Small intestine (tissue), 7 donors: ENCODE results near the gene GPR12. TPM values are rescaled to one million over a fixed set of nuclear protein-coding genes. Genes with fewer than 3 reads are reported as not detected.
"Not testable (repeated sequence)": the region's sequence is repeated elsewhere in the genome, so short reads cannot be mapped to it uniquely, and the experiment has no call there.

ENCODE experiments used
- DNase-seq, 2 donors: peaks; one replicate each; pipeline versions ENCODE4 v3.0.0 to v3.0.0-alpha.2; 2013
- FAIRE-seq: peaks from 2 replicates; lab custom pipeline; 2012; peaks lifted over from hg19 to GRCh38; lab: Jason Lieb, UNC
- H3K27ac ChIP-seq, 3 donors: one replicate each; pipeline ENCODE4 v1.5.1; 2013; ENCODE audit warnings: low read length in 2 of 3, mild to moderate bottlenecking in 2 of 3, control low read depth in 1 of 3, inconsistent platforms in 1 of 3, low read depth in 1 of 3, moderate library complexity in 1 of 3
- H3K27me3 ChIP-seq, 3 donors: one replicate each; pipeline ENCODE4 v1.6.1; 2013; ENCODE audit warnings: low read length in 3 of 3, inconsistent platforms in 1 of 3; ENCODE audit not compliant: control insufficient read depth in 3 of 3, insufficient read depth in 3 of 3
- H3K36me3 ChIP-seq, 3 donors: one replicate each; pipeline ENCODE4 v1.6.1; 2013; ENCODE audit warnings: low read length in 3 of 3, inconsistent platforms in 1 of 3, low read depth in 1 of 3, mild to moderate bottlenecking in 1 of 3, moderate library complexity in 1 of 3; ENCODE audit not compliant: control insufficient read depth in 3 of 3, insufficient read depth in 2 of 3
- H3K4me1 ChIP-seq, 3 donors: one replicate each; pipeline ENCODE4 v1.6.1; 2013; ENCODE audit warnings: low read length in 2 of 3, inconsistent platforms in 1 of 3, low read depth in 1 of 3, mild to moderate bottlenecking in 1 of 3, moderate library complexity in 1 of 3; ENCODE audit not compliant: control insufficient read depth in 3 of 3, insufficient read depth in 2 of 3
- H3K4me3 ChIP-seq, 3 donors: one replicate each; pipeline ENCODE4 v1.5.1; 2013; ENCODE audit warnings: low read length in 3 of 3, control low read depth in 1 of 3, inconsistent platforms in 1 of 3, low read depth in 1 of 3, mild to moderate bottlenecking in 1 of 3, moderate library complexity in 1 of 3
- H3K9me3 ChIP-seq, 2 donors: one replicate each; pipeline ENCODE4 v1.6.1; 2013; ENCODE audit warnings: low read depth in 1 of 2, low read length in 1 of 2; ENCODE audit not compliant: control insufficient read depth in 2 of 2, insufficient read depth in 1 of 2
- WGBS, 3 donors: extraction: QIAGEN DNeasy Blood & Tissue Kit; methylation state at CpG; one replicate each; pipeline ENCODE4 v1.1.7; 2013; 5-methylcytosine and 5-hydroxymethylcytosine counted together
- polyA plus RNA-seq, 4 donors: library from polyadenylated mRNA; stranded (reverse) in 3 of 4; unstranded in 1 of 4; fragments of 200-250 nt in 3 of 4; fragments of 120-200 nt in 1 of 4; gene quantifications; one replicate each; pipeline versions ENCODE4 v1.2.1 to v1.2.3, GENCODE V29; 2013
- donor health status: healthy with polysubstance abuse.
- donor health status: control.
- donor health status: control.
- donor health status: Bipolar disorder and iron deficiency.
- donor health status: healthy.

The GPR12 gene
- polyA plus RNA-seq, 4 donors: 0.03 TPM; not detected in 2

GRCh38 chr13:26742691-26743358 is 17.8 kb downstream of the GPR12 start:
- H3K36me3 ChIP-seq: no peaks in the 10 kb centered on the region
- peaks cover 0 to 2% of the 10 kb centered on the region in 2 donors for H3K9me3 ChIP-seq
- WGBS, 3 donors: 24 to 52% (median 44%) methylated on average over 24 to 25 of the region's 25 CpGs
- peaks cover 0 to 22% (median 17%) of the 10 kb centered on the region in 3 donors for H3K27me3 ChIP-seq
- no peaks in the 10 kb centered on the region for H3K4me1 ChIP-seq
- FAIRE-seq: no peak
- H3K27ac ChIP-seq: no peak overlapping the region
- no peak for DNase-seq
- H3K4me3 ChIP-seq: no peak overlapping the region

DNA sequence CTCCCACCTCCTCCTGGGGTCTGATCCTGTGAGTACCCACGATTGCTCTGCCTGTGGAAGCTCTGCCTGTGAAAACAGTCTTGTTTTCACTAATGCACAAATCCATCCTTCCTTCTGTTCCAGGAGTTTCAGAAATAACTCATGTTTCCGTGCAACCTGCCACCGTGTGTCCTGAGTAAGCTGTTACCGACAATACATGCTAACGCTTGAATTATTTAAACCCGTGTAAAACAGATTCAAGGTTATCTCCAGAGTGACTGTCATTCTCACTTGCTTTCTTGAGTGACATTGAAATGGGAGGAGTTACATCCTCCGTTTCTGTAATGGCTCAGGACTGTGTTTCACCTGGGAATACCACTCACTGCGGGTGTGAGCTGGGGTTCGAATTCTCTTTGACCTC is 24.9 kb downstream of the GPR12 start:
- Histone ChIP-seq H3K36me3 (no peaks in the 10 kb centered on the region), H3K27ac (no peak overlapping the region), H3K27me3 (no peaks in the 10 kb centered on the region), H3K4me3 (no peak overlapping the region), H3K9me3 (peaks cover 0 to 4% of the 10 kb centered on the region in 2 donors), H3K4me1 (no peaks in the 10 kb centered on the region)
- DNase-seq (no peak), FAIRE-seq (no peak)
- 72 to 80% (median 78%) methylated on average over 9 of the region's 9 CpGs for WGBS, 3 donors

- FAIRE-seq (no peak), DNase-seq (no peak)
- no peak overlapping the region for H3K27ac ChIP-seq
- no peaks in the 10 kb centered on the region for H3K27me3 ChIP-seq
- H3K4me1 ChIP-seq: no peaks in the 10 kb centered on the region
- no peak overlapping the region for H3K4me3 ChIP-seq
- no peaks in the 10 kb centered on the region for H3K36me3 ChIP-seq
- H3K9me3 ChIP-seq: no peaks in the 10 kb centered on the region
Observed at GRCh38 chr13:26727633-26728032, 33.0 kb downstream of the GPR12 start.

GRCh38 chr13:26727122-26727521 is 33.5 kb downstream of the GPR12 start:
- peaks cover 0 to 2% (median 0%) of the 10 kb centered on the region in 3 donors for H3K27me3 ChIP-seq
- H3K36me3 ChIP-seq: no peaks in the 10 kb centered on the region
- WGBS, 3 donors: 78 to 86% (median 79%) methylated on average over 3 of the region's 3 CpGs
- DNase-seq (no peak), FAIRE-seq (no peak)
- H3K9me3 ChIP-seq: no peaks in the 10 kb centered on the region
- H3K4me3 ChIP-seq: no peak overlapping the region
- H3K4me1 ChIP-seq: no peaks in the 10 kb centered on the region
- H3K27ac ChIP-seq: no peak overlapping the region

GRCh38 chr13:26726684-26727083 is 33.9 kb downstream of the GPR12 start:
- Histone ChIP-seq H3K36me3 (no peaks in the 10 kb centered on the region), H3K27me3 (peaks cover 0 to 2% (median 0%) of the 10 kb centered on the region in 3 donors), H3K9me3 (no peaks in the 10 kb centered on the region), H3K4me3 (no peak overlapping the region), H3K4me1 (no peaks in the 10 kb centered on the region), H3K27ac (no peak overlapping the region)
- DNase-seq: no peak
- WGBS, 3 donors: 85 to 96% (median 94%) methylated on average over 8 of the region's 8 CpGs
- no peak for FAIRE-seq

- 97 to 98% (median 97%) methylated on average over 6 to 14 of the region's 31 CpGs for WGBS, 3 donors
- not testable (repeated sequence) for H3K27ac ChIP-seq, H3K36me3 ChIP-seq, H3K4me1 ChIP-seq, H3K4me3 ChIP-seq, H3K27me3 ChIP-seq, FAIRE-seq, DNase-seq, H3K9me3 ChIP-seq
Observed at GRCh38 chr13:26723620-26724019, 37.0 kb downstream of the GPR12 start.

DNA sequence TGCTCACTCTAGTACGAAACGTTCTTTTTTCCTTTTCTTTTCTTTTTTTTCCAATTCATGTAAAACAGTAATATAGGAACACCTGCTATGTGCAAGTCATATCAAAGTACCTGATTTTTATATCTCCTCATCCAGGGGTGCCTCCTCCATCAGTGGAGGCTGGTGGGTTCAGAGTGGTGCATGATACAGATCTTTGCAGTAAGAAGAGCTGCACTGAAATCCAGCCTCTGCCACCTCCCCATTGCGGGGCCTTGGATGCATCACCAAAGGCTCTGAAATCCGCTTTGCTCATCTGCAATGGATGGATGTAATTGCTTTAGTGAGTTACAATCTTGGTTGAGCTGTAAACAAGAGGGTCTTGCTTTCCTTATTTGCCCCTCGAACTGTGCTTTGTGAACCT is 38.3 kb downstream of the GPR12 start:
- no peak overlapping the region for H3K27ac ChIP-seq
- peaks cover 0 to 2% (median 2%) of the 10 kb centered on the region in 3 donors for H3K27me3 ChIP-seq
- no peaks in the 10 kb centered on the region for H3K36me3 ChIP-seq
- no peaks in the 10 kb centered on the region for H3K4me1 ChIP-seq
- no peak overlapping the region for H3K4me3 ChIP-seq
- 80 to 88% (median 86%) methylated on average over 5 of the region's 5 CpGs for WGBS, 3 donors
- DNase-seq (no peak), FAIRE-seq (no peak)
- H3K9me3 ChIP-seq: no peaks in the 10 kb centered on the region

GRCh38 chr13:26721251-26722121 is 39.1 kb downstream of the GPR12 start:
- Histone ChIP-seq H3K36me3 (no peaks in the 10 kb centered on the region), H3K4me3 (no peak overlapping the region), H3K27ac (no peak overlapping the region), H3K27me3 (peaks cover 0 to 2% (median 2%) of the 10 kb centered on the region in 3 donors), H3K9me3 (no peaks in the 10 kb centered on the region), H3K4me1 (no peaks in the 10 kb centered on the region)
- DNase-seq: peak in 1 of 2 donors; percentile 17
- WGBS, 3 donors: 61 to 72% (median 68%) methylated on average over 26 of the region's 26 CpGs
- no peak for FAIRE-seq
